Spleen (tissue), 11 donors: ENCODE measurements around the gene EXOC6B. TPM values are rescaled to one million over a fixed set of nuclear protein-coding genes. Genes with fewer than 3 reads are reported as not detected.

Source experiments
- DNase-seq: peaks from one replicate; pipeline ENCODE4 v3.0.0-alpha.2; 2020
- H3K27ac ChIP-seq, 8 donors: fragments of 200-600 bp; sonication (generic) in 7 of 8; 1 replicate in 4 of 8; 2 replicates in 4 of 8; pipeline versions ENCODE4 v1.5.0 to v1.8.0; 2016 to 2021; ENCODE audit warnings: inconsistent platforms in 4 of 8, mild to moderate bottlenecking in 4 of 8, moderate library complexity in 1 of 8
- H3K27me3 ChIP-seq, 7 donors: fragments of 200-600 bp; sonication (generic) in 6 of 7; replicated peaks in 1 of 7; 1 replicate in 4 of 7; 2 replicates in 3 of 7; pipeline versions ENCODE4 v1.5.0 to v1.8.0; 2016 to 2021; ENCODE audit warnings: inconsistent platforms in 3 of 7, mild to moderate bottlenecking in 1 of 7
- H3K36me3 ChIP-seq, 6 donors: fragments of 200-600 bp; sonication (generic) in 5 of 6; 1 replicate in 4 of 6; 2 replicates in 2 of 6; pipeline versions ENCODE4 v1.5.0 to v1.8.0; 2016 to 2021; ENCODE audit warnings: inconsistent platforms in 2 of 6
- H3K4me1 ChIP-seq, 6 donors: fragments of 200-600 bp; sonication (generic) in 5 of 6; 1 replicate in 3 of 6; 2 replicates in 3 of 6; pipeline versions ENCODE4 v1.5.0 to v1.8.0; 2016 to 2021; ENCODE audit warnings: inconsistent platforms in 3 of 6
- H3K4me3 ChIP-seq, 8 donors: fragments of 200-600 bp; sonication (generic) in 7 of 8; 1 replicate in 4 of 8; 2 replicates in 4 of 8; pipeline versions ENCODE4 v1.5.0 to v1.8.0; 2016 to 2021; ENCODE audit warnings: inconsistent platforms in 4 of 8, mild to moderate bottlenecking in 4 of 8, moderate library complexity in 2 of 8
- H3K9me3 ChIP-seq, 8 donors: fragments of 200-600 bp; sonication (generic) in 7 of 8; 1 replicate in 4 of 8; 2 replicates in 4 of 8; pipeline versions ENCODE4 v1.5.0 to v1.8.0; 2016 to 2021; ENCODE audit warnings: inconsistent platforms in 4 of 8
- POLR2A ChIP-seq, 3 donors: fragments of 450-650 bp; IDR thresholded peaks; one replicate each; pipeline ENCODE4 v1.5.1; 2017; ENCODE audit warnings: antibody characterized with exemption in 3 of 3, mild to moderate bottlenecking in 1 of 3
- POLR2AphosphoS5 ChIP-seq, 3 donors: sonication (generic); formaldehyde crosslinking; IDR thresholded peaks; one replicate each; pipeline ENCODE4 v1.5.1; 2017; ENCODE audit warnings: antibody characterized with exemption in 3 of 3
- WGBS, 5 donors: extraction: QIAGEN DNeasy Blood & Tissue Kit in 3 of 5; methylation state at CpG; one replicate each; pipeline versions ENCODE4 v1.1.5 to v1.1.7; 2013 to 2018; 5-methylcytosine and 5-hydroxymethylcytosine counted together
- intact Hi-C: fragments of 100-400 bp; cut with DNase I; formaldehyde crosslinking; loops from one replicate; pipeline ENCODE4 v1.15.0; 2023; ENCODE audit warnings: low total_unique reads
- polyA plus RNA-seq, 3 donors: library from polyadenylated mRNA; stranded (reverse); fragments of 200-250 nt; gene quantifications; one replicate each; pipeline ENCODE4 v1.2.1, GENCODE V29; 2013
- total RNA-seq, 7 donors: library from RNA; depleted of rRNA in 3 of 7; stranded (reverse); fragments of >200 nt in 3 of 7; fragmentation: NEBNext Ultra II Directional in 4 of 7; extraction: Animal tissue kit (Norgen Biotek cat#: 25700) in 4 of 7; gene quantifications; one replicate each; pipeline versions ENCODE4 v1.1.0 to v1.2.1, GENCODE V29; 2016 to 2021
- TF ChIP-seq, protein P1 (sequence below), 11 experiments: fragments of 200-600 bp in 7 of 11; fragments of 450-650 bp in 4 of 11; sonication (generic) in 4 of 11; IDR thresholded peaks in 8 of 11; conservative IDR thresholded peaks in 3 of 11; 1 replicate in 7 of 11; 2 replicates in 4 of 11; pipeline versions ENCODE4 v1.4.0 to v1.8.0; 2016 to 2021; ENCODE audit warnings: antibody characterized with exemption in 11 of 11, inconsistent platforms in 4 of 11, mild to moderate bottlenecking in 1 of 11
- donor health status: healthy with polysubstance abuse.
- donor health status: DM: no; HTN: no; CAD: no; lungs with moderate emphysema.
- donor health status: DM: no; HTN: no; CAD: no.
- donor health status: Bipolar disorder and iron deficiency.
- donor health status: healthy.
- donor health status: DM: no; HTN: no; CAD: no.
- donor health status: DM: yes; HTN: yes; CAD: no.

The EXOC6B gene
- total and polyA plus RNA-seq, 10 donors: 1.0 to 27.9 (median 18.0) TPM

DNA sequence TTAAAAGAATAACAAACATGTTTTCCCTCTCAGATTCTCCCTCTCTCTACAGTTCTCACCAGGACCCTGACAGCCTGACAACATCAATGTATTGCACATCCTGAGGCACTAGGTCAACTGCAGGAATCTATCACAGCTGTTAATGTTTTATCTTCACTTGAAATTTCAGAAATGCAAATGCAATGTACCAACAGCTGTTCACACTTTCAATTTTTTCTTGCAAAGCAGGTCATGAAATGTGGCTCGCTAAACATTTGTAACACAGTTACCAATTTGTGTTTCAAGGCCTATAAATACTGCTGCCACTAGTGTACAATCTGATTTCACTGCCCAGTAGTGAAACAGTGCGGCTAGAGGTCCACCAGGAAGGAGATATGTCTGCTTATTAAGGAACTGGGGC lies 147.8 kb downstream of the EXOC6B start:
- TF ChIP-seq POLR2A (IDR thresholded peaks at IDR 0.05) (no peak), POLR2AphosphoS5 (IDR thresholded peaks at IDR 0.05) (no peak)
- TF ChIP-seq, protein P1, sequence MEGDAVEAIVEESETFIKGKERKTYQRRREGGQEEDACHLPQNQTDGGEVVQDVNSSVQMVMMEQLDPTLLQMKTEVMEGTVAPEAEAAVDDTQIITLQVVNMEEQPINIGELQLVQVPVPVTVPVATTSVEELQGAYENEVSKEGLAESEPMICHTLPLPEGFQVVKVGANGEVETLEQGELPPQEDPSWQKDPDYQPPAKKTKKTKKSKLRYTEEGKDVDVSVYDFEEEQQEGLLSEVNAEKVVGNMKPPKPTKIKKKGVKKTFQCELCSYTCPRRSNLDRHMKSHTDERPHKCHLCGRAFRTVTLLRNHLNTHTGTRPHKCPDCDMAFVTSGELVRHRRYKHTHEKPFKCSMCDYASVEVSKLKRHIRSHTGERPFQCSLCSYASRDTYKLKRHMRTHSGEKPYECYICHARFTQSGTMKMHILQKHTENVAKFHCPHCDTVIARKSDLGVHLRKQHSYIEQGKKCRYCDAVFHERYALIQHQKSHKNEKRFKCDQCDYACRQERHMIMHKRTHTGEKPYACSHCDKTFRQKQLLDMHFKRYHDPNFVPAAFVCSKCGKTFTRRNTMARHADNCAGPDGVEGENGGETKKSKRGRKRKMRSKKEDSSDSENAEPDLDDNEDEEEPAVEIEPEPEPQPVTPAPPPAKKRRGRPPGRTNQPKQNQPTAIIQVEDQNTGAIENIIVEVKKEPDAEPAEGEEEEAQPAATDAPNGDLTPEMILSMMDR (IDR thresholded peaks at IDR 0.05 in 8 of 11, conservative IDR thresholded peaks at IDR 0.05 in 3 of 11): no peak
- no peak overlapping the region for H3K4me3 ChIP-seq
- H3K36me3 ChIP-seq: peaks cover 0 to 6% (median 0%) of the 10 kb centered on the region in 6 donors
- H3K27me3 ChIP-seq: no peaks in the 10 kb centered on the region
- no peaks in the 10 kb centered on the region for H3K9me3 ChIP-seq
- DNase-seq: no peak
- intact Hi-C loops: no loop called here
- WGBS, 5 donors: 85 to 95% (median 90%) methylated on average over 2 of the region's 2 CpGs
- no peaks in the 10 kb centered on the region for H3K4me1 ChIP-seq
- no peak overlapping the region for H3K27ac ChIP-seq

GRCh38 chr2:72676341-72677025 lies 149.3 kb downstream of the EXOC6B start:
- H3K27ac ChIP-seq: no peak overlapping the region
- WGBS, 5 donors: 71 to 85% (median 83%) methylated on average over 5 of the region's 5 CpGs
- DNase-seq: no peak
- no peaks in the 10 kb centered on the region for H3K9me3 ChIP-seq
- H3K27me3 ChIP-seq: no peaks in the 10 kb centered on the region
- TF ChIP-seq POLR2A (IDR thresholded peaks at IDR 0.05) (no peak), POLR2AphosphoS5 (IDR thresholded peaks at IDR 0.05) (no peak)
- intact Hi-C loops: no loop called here
- peaks cover 0 to 6% (median 0%) of the 10 kb centered on the region in 6 donors for H3K36me3 ChIP-seq
- no peak overlapping the region for H3K4me3 ChIP-seq
- H3K4me1 ChIP-seq: no peaks in the 10 kb centered on the region

GRCh38 chr2:72674982-72675915 lies 150.6 kb downstream of the EXOC6B start:
- H3K9me3 ChIP-seq: no peaks in the 10 kb centered on the region
- H3K27ac ChIP-seq: no peak overlapping the region
- intact Hi-C loops: no loop called here
- no peak overlapping the region for H3K4me3 ChIP-seq
- TF ChIP-seq POLR2A (IDR thresholded peaks at IDR 0.05) (no peak), POLR2AphosphoS5 (IDR thresholded peaks at IDR 0.05) (no peak)
- TF ChIP-seq, protein P1 (IDR thresholded peaks at IDR 0.05 in 8 of 11, conservative IDR thresholded peaks at IDR 0.05 in 3 of 11): no peak
- DNase-seq: no peak
- peaks cover 0 to 3% (median 0%) of the 10 kb centered on the region in 6 donors for H3K36me3 ChIP-seq
- 87 to 95% (median 92%) methylated on average over 8 of the region's 8 CpGs for WGBS, 5 donors
- no peaks in the 10 kb centered on the region for H3K27me3 ChIP-seq
- no peaks in the 10 kb centered on the region for H3K4me1 ChIP-seq

DNA sequence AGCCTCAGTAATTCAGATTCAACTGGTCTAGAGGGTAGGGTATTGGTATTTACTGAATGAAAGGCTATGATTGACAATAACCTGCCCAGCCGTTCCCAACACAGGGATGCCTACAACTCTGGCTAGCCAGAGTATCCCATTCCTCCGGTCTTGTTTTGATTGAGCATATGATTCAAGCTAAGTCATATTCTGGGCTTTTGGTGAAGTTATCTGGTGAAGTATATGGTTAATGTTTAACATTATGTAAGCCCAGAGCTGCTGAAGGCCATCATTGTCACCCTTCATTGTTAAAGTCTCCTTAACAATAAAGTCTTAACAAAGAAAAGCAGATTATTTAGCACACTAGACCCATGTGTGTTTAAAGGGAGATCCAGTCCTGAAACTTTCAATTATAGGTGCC lies 152.6 kb downstream of the EXOC6B start:
- Histone ChIP-seq H3K4me1 (no peaks in the 10 kb centered on the region), H3K27me3 (no peaks in the 10 kb centered on the region), H3K4me3 (no peak overlapping the region), H3K9me3 (peaks cover 0 to 8% (median under 1%) of the 10 kb centered on the region in 8 donors), H3K36me3 (peaks cover 0 to 5% (median 0%) of the 10 kb centered on the region in 6 donors), H3K27ac (no peak overlapping the region)
- WGBS, 5 donors: 91 to 98% (median 97%) methylated on average over 2 of the region's 2 CpGs
- intact Hi-C loops: no loop called here
- DNase-seq: no peak
- TF ChIP-seq, protein P1 (IDR thresholded peaks at IDR 0.05 in 8 of 11, conservative IDR thresholded peaks at IDR 0.05 in 3 of 11): no peak
- no peak for TF ChIP-seq POLR2A (IDR thresholded peaks at IDR 0.05)
- TF ChIP-seq POLR2AphosphoS5 (IDR thresholded peaks at IDR 0.05): no peak
